Large intestine (tissue), 3 donors: ENCODE results near the gene MEMO1. TPM values are rescaled to one million over a fixed set of nuclear protein-coding genes. Genes with fewer than 3 reads are reported as not detected.
"Not testable (repeated sequence)": the region's sequence is repeated elsewhere in the genome, so short reads cannot be mapped to it uniquely, and the experiment has no call there.

Source experiments
- DNase-seq, 2 donors: peaks; one replicate each; pipeline versions ENCODE4 v3.0.0 to v3.0.0-alpha.2; 2013
- H3K27ac ChIP-seq: one replicate; pipeline ENCODE4 v1.5.1; 2013; ENCODE audit warnings: low read length
- H3K27me3 ChIP-seq: 2 replicates; pipeline ENCODE4 v1.6.1; 2013; ENCODE audit warnings: low read length; ENCODE audit not compliant: control insufficient read depth, insufficient read depth
- H3K36me3 ChIP-seq: 2 replicates; pipeline ENCODE4 v1.6.1; 2013; ENCODE audit warnings: low read length; ENCODE audit not compliant: control insufficient read depth, insufficient read depth
- H3K4me1 ChIP-seq: one replicate; pipeline ENCODE4 v1.6.1; 2013; ENCODE audit warnings: low read length; ENCODE audit not compliant: control insufficient read depth, insufficient read depth
- H3K4me3 ChIP-seq: one replicate; pipeline ENCODE4 v1.5.1; 2013; ENCODE audit warnings: low read length
- H3K9me3 ChIP-seq: one replicate; pipeline ENCODE4 v1.6.1; 2013; ENCODE audit warnings: mild to moderate bottlenecking, low read depth, low read length, moderate library complexity; ENCODE audit not compliant: control insufficient read depth
- WGBS: methylation state at CpG from one replicate; pipeline ENCODE4 v1.1.5; 2013; ENCODE audit warnings: low lambda C conversion rate; ENCODE audit not compliant: insufficient coverage; 5-methylcytosine and 5-hydroxymethylcytosine counted together
- polyA plus RNA-seq: library from polyadenylated mRNA; unstranded; fragments of 120-200 nt; gene quantifications from one replicate; pipeline ENCODE4 v1.2.1, GENCODE V29; 2013

The MEMO1 gene
- polyA plus RNA-seq, 1 donor, result 38.3 TPM

GRCh38 chr2:31919499-31919898 is 91.3 kb downstream of the MEMO1 start:
- no peak for DNase-seq
- no peaks in the 10 kb centered on the region for H3K9me3 ChIP-seq
- H3K4me3 ChIP-seq, result no peak overlapping the region
- no peak overlapping the region for H3K27ac ChIP-seq
- H3K4me1 ChIP-seq, result no peaks in the 10 kb centered on the region
- no peaks in the 10 kb centered on the region for H3K27me3 ChIP-seq
- no CpG with 5 or more reads among the region's 3 CpGs for WGBS
- peaks cover 9% of the 10 kb centered on the region for H3K36me3 ChIP-seq

- no peak for DNase-seq
- H3K27me3 ChIP-seq, result no peaks in the 10 kb centered on the region
- H3K36me3 ChIP-seq, result peaks cover 22% of the 10 kb centered on the region
- no peaks in the 10 kb centered on the region for H3K9me3 ChIP-seq
- no peak overlapping the region for H3K27ac ChIP-seq
- no peaks in the 10 kb centered on the region for H3K4me1 ChIP-seq
- no peak overlapping the region for H3K4me3 ChIP-seq
Measured at GRCh38 chr2:31909661-31910060, 101.1 kb downstream of the MEMO1 start.

- WGBS, result no CpG with 5 or more reads among the region's 6 CpGs
- H3K27me3 ChIP-seq, DNase-seq, H3K4me3 ChIP-seq, H3K9me3 ChIP-seq, H3K27ac ChIP-seq, H3K4me1 ChIP-seq: not testable (repeated sequence)
- peaks cover 20% of the 10 kb centered on the region for H3K36me3 ChIP-seq
Measured at GRCh38 chr2:31907491-31907890, 103.3 kb downstream of the MEMO1 start.

- no peaks in the 10 kb centered on the region for H3K4me1 ChIP-seq
- no peaks in the 10 kb centered on the region for H3K27me3 ChIP-seq
- H3K36me3 ChIP-seq, result peaks cover 19% of the 10 kb centered on the region
- DNase-seq, result no peak
- H3K9me3 ChIP-seq, result no peaks in the 10 kb centered on the region
- WGBS, result 70% methylated on average over 2 of the region's 4 CpGs
- no peak overlapping the region for H3K27ac ChIP-seq
- H3K4me3 ChIP-seq, result no peak overlapping the region
Measured at GRCh38 chr2:31903109-31903780, 107.6 kb downstream of the MEMO1 start.

- Histone ChIP-seq H3K36me3 (peaks cover 19% of the 10 kb centered on the region), H3K9me3 (peaks cover 3% of the 10 kb centered on the region), H3K4me3 (no peak overlapping the region), H3K27ac (no peak overlapping the region), H3K27me3 (no peaks in the 10 kb centered on the region), H3K4me1 (no peaks in the 10 kb centered on the region)
- WGBS, result no CpG with 5 or more reads among the region's 2 CpGs
- no peak for DNase-seq
Measured at GRCh38 chr2:31901900-31902299, 108.9 kb downstream of the MEMO1 start.

DNA sequence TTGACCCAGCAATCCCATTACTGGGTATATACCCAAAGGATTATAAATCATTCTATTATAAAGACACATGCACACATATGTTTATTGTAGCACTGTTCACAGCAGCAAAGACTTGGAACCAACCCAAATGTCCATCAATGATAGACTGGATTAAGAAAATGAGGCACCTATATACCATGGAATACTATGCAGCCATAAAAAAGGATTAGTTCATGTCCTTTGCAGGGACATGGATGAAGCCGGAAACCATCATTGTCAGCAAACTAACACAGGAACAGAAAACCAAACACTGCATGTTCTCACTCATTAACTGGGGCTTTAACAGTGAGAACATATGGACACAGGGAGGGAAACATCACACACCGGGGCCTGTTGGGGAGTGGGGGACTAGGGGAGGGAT is 110.7 kb downstream of the MEMO1 start:
- H3K4me3 ChIP-seq, H3K4me1 ChIP-seq, H3K9me3 ChIP-seq, H3K27me3 ChIP-seq, DNase-seq, H3K27ac ChIP-seq: not testable (repeated sequence)
- WGBS, result 100% methylated on average over 1 of the region's 2 CpGs
- H3K36me3 ChIP-seq, result peaks cover 16% of the 10 kb centered on the region

DNA sequence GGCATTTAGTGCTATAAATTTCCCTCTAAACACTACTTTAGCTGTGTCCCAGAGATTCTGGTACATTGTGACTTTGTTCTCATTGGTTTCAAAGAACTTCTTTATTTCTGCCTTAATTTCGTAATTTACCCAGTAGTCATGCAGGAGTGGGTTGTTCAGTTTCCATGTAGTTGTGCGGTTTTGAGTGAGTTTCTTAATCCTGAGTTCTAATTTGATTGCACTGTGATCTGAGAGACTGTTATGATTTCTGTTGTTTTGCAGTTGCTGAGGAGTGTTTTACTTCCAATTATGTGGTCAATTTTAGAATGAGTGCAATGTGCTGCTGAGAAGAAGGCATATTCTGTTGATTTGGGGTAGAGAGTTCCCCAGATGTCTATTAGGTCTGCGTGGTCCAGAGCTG is 112.5 kb downstream of the MEMO1 start:
- not testable (repeated sequence) for H3K4me3 ChIP-seq, H3K27ac ChIP-seq, H3K9me3 ChIP-seq, DNase-seq, H3K4me1 ChIP-seq, H3K27me3 ChIP-seq
- WGBS, result no CpG with 5 or more reads among the region's 3 CpGs
- H3K36me3 ChIP-seq, result peaks cover 11% of the 10 kb centered on the region

GRCh38 chr2:31897340-31897739 is 113.5 kb downstream of the MEMO1 start:
- peaks cover 11% of the 10 kb centered on the region for H3K36me3 ChIP-seq
- not testable (repeated sequence) for H3K27ac ChIP-seq, DNase-seq, H3K9me3 ChIP-seq, H3K4me1 ChIP-seq, H3K4me3 ChIP-seq, H3K27me3 ChIP-seq
- WGBS, result 100% methylated on average over 2 of the region's 4 CpGs

DNA sequence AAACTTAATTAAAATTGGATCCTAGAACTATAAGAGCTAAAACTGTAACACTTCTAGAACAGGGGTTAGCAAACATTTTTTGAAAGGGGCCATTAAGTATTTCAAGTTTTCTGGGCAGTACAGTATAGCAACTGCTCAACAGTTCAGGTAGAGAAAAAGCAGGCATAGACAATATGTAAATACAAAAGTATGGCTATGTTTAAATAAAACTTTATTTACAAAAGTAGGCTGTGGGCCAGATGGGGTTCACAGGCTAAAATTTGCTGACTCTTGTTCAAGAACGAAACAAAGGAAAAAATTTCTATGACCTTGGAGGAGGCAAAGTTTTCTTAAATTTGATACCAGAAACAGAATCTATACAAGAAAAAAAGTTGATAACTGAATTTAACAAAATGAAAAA is 114.5 kb downstream of the MEMO1 start:
- H3K27me3 ChIP-seq, result no peaks in the 10 kb centered on the region
- H3K9me3 ChIP-seq, result peaks cover 3% of the 10 kb centered on the region
- no peak overlapping the region for H3K4me3 ChIP-seq
- H3K27ac ChIP-seq, result no peak overlapping the region
- 100% methylated on average over 1 of the region's 1 CpG for WGBS
- no peaks in the 10 kb centered on the region for H3K4me1 ChIP-seq
- H3K36me3 ChIP-seq, result peaks cover 3% of the 10 kb centered on the region
- no peak for DNase-seq

DNA sequence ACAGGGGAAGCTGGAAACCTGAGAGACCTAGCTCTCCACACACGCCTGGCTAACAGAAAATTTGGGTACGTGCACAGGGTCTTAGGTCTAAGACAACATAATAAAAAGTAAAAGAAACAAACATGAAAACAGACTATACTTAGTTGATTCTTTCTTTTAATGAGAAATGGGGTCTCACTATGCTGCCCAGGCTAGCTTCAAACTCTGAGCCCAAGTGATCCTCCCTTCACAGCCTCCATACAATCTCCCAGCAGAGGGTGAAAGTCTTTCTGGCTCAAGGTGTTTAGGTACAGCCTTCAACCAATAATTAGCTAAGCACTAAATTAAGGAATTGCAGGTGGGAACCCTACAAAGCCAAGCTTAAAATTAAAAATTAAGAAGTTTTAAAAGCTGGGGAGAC is 116.2 kb downstream of the MEMO1 start:
- Histone ChIP-seq H3K4me1 (no peaks in the 10 kb centered on the region), H3K27me3 (no peaks in the 10 kb centered on the region), H3K27ac (no peak overlapping the region), H3K9me3 (peaks cover 3% of the 10 kb centered on the region), H3K36me3 (peaks cover 8% of the 10 kb centered on the region), H3K4me3 (no peak overlapping the region)
- no CpG with 5 or more reads among the region's 2 CpGs for WGBS
- DNase-seq, result no peak

GRCh38 chr2:31893094-31893493 is 117.7 kb downstream of the MEMO1 start:
- WGBS, result no CpG with 5 or more reads among the region's 1 CpG
- no peak overlapping the region for H3K27ac ChIP-seq
- H3K9me3 ChIP-seq, result peaks cover 3% of the 10 kb centered on the region
- H3K36me3 ChIP-seq, result peaks cover 6% of the 10 kb centered on the region
- no peaks in the 10 kb centered on the region for H3K27me3 ChIP-seq
- no peaks in the 10 kb centered on the region for H3K4me1 ChIP-seq
- DNase-seq, result no peak
- no peak overlapping the region for H3K4me3 ChIP-seq
